Gastrocnemius medialis (tissue), 4 donors: ENCODE measurements around the gene VIL1. TPM values are rescaled to one million over a fixed set of nuclear protein-coding genes. Genes with fewer than 3 reads are reported as not detected.

Source experiments
- ATAC-seq, 2 donors: fragments of 150-250 bp; one replicate each; pipeline ENCODE4 v1.9.1; 2016
- DNase-seq, 2 donors: peaks; one replicate each; pipeline ENCODE4 v3.0.0-alpha.2; 2019
- H3K27ac ChIP-seq, 4 donors: fragments of 200-600 bp; sonication (generic); 1 replicate in 1 of 4; 2 replicates in 3 of 4; pipeline ENCODE4 v1.5.1; 2016 to 2018; ENCODE audit warnings: mild to moderate bottlenecking in 2 of 4, moderate library complexity in 1 of 4
- H3K27me3 ChIP-seq, 3 donors: fragments of 200-600 bp; sonication (generic) in 2 of 3; 1 replicate in 1 of 3; 2 replicates in 2 of 3; pipeline versions ENCODE4 v1.5.1 to v1.6.0; 2016 to 2019; ENCODE audit warnings: mild to moderate bottlenecking in 1 of 3, moderate library complexity in 1 of 3
- H3K36me3 ChIP-seq, 2 donors: fragments of 200-600 bp; sonication (generic) in 1 of 2; one replicate each; pipeline ENCODE4 v1.5.1; 2017 to 2018
- H3K4me1 ChIP-seq, 2 donors: fragments of 200-600 bp; sonication (generic) in 1 of 2; one replicate each; pipeline ENCODE4 v1.5.1; 2016 to 2017; ENCODE audit warnings: mild to moderate bottlenecking in 2 of 2
- H3K4me3 ChIP-seq, 4 donors: fragments of 200-600 bp; sonication (generic) in 3 of 4; 1 replicate in 1 of 4; 2 replicates in 3 of 4; pipeline ENCODE4 v1.5.1; 2016 to 2019; ENCODE audit warnings: mild to moderate bottlenecking in 2 of 4
- H3K9me3 ChIP-seq, 3 donors: fragments of 200-600 bp; sonication (generic) in 2 of 3; 1 replicate in 1 of 3; 2 replicates in 2 of 3; pipeline ENCODE4 v1.5.1; 2016 to 2019
- POLR2A ChIP-seq, 2 donors: fragments of 450-650 bp; IDR thresholded peaks; one replicate each; pipeline ENCODE4 v1.6.1; 2017; ENCODE audit warnings: antibody characterized with exemption in 2 of 2, mild to moderate bottlenecking in 2 of 2, moderate library complexity in 2 of 2
- in situ Hi-C, 4 donors: fragments of 200-750 bp; cut with MboI; loops; one replicate each; pipeline versions ENCODE4 v1.15.0 to v1.8.0; 2017; ENCODE audit warnings: low sequenced_read_pairs in 4 of 4
- intact Hi-C: fragments of 100-400 bp; cut with DNase I; formaldehyde crosslinking; loops from one replicate; pipeline ENCODE4 v1.15.1; 2023; ENCODE audit warnings: low total_unique reads
- total RNA-seq, 4 donors: library from RNA; depleted of rRNA; stranded (reverse); fragments of >200 nt; gene quantifications; one replicate each; pipeline versions ENCODE4 v1.1.0 to v1.2.3, GENCODE V29; 2016
- TF ChIP-seq, protein P1 (sequence below), 5 experiments: fragments of 450-650 bp in 3 of 5; fragments of 200-600 bp in 2 of 5; sonication (generic) in 2 of 5; IDR thresholded peaks in 4 of 5; conservative IDR thresholded peaks in 1 of 5; 1 replicate in 4 of 5; 2 replicates in 1 of 5; pipeline ENCODE4 v1.5.1; 2016 to 2019; ENCODE audit warnings: antibody characterized with exemption in 5 of 5, mild to moderate bottlenecking in 3 of 5, moderate library complexity in 3 of 5

Gene VIL1
- total RNA-seq, 4 donors from 2014 or later = 0.03 to 1.8 TPM; not detected in 2

DNA sequence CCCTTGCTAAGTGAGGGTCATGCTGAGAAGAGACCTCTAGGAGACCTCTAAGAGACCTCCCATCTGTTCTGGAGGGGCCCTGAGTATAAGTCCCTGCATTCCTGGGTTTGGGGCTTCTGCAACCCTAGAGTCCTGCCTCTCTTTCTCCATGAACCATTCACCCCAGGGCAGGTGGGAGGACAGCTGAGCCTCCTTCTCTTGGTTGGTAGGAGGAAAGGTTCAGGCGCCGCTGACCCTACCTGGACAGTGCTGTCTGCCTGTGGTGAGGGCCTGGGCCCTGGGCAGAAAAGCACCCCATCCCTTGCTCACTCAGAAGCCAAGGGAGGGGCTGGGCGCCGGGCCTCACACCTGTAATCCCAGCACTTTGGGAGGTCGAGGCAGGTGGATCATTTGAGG lies 604 bp upstream of the VIL1 start:
- TF ChIP-seq, protein P1, sequence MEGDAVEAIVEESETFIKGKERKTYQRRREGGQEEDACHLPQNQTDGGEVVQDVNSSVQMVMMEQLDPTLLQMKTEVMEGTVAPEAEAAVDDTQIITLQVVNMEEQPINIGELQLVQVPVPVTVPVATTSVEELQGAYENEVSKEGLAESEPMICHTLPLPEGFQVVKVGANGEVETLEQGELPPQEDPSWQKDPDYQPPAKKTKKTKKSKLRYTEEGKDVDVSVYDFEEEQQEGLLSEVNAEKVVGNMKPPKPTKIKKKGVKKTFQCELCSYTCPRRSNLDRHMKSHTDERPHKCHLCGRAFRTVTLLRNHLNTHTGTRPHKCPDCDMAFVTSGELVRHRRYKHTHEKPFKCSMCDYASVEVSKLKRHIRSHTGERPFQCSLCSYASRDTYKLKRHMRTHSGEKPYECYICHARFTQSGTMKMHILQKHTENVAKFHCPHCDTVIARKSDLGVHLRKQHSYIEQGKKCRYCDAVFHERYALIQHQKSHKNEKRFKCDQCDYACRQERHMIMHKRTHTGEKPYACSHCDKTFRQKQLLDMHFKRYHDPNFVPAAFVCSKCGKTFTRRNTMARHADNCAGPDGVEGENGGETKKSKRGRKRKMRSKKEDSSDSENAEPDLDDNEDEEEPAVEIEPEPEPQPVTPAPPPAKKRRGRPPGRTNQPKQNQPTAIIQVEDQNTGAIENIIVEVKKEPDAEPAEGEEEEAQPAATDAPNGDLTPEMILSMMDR (IDR thresholded peaks at IDR 0.05 in 4 of 5, conservative IDR thresholded peaks at IDR 0.05 in 1 of 5) = no peak
- no peak for TF ChIP-seq POLR2A (IDR thresholded peaks at IDR 0.05)
- no peaks in the 10 kb centered on the region for H3K36me3 ChIP-seq
- no peak for DNase-seq
- ATAC-seq = no peak
- no peaks in the 10 kb centered on the region for H3K9me3 ChIP-seq
- in situ Hi-C loops (loop anchor here (10.0 to 25.0 kb wide), 3 partner anchors 46 to 269 kb away; partner anchors contain the start of genes BCS1L (in 2 of the 4), RNF25 (in 2 of the 4), STK36 (in 2 of the 4) and ZNF142 (in 2 of the 4)), intact Hi-C loops (no loop called here)
- H3K27me3 ChIP-seq = no peaks in the 10 kb centered on the region
- no peak overlapping the region for H3K4me3 ChIP-seq
- H3K27ac ChIP-seq = no peak overlapping the region
- no peaks in the 10 kb centered on the region for H3K4me1 ChIP-seq

DNA sequence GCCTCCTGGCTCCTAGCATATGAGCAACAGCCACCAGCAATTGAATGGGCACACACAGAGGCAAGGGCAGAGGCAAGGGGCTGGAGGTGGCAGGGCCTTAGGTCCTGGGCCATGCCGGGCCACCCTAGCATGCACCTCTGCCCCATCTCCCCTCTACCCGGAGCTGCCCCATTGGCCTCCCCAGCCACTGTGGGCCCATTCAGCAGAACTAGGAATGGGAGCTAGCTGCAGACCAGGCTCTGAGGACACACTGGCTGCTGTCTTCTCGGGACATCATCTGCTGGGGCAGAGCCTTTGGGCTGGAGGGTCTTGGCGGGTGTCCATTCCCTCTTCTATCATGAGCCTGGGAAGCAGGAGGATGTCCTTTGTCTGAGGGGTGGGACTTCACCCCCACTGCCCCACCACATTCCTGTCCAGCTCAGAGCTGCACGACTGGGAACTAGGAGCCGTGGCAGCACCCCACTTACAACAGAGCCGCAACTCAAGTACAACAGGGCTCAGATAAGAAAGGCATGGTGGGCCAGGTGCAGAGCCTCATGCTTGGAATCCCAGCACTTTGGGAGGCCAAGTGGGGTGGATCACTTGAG lies 800 bp downstream of the VIL1 start:
- intact Hi-C loops (no loop called here), in situ Hi-C loops (loop anchor here (10.0 to 25.0 kb wide), 3 partner anchors 45 to 268 kb away; partner anchors contain the start of genes BCS1L (in 2 of the 4), RNF25 (in 2 of the 4), STK36 (in 2 of the 4) and ZNF142 (in 2 of the 4))
- no peak overlapping the region for H3K4me3 ChIP-seq
- TF ChIP-seq POLR2A (IDR thresholded peaks at IDR 0.05) = no peak
- TF ChIP-seq, protein P1 (IDR thresholded peaks at IDR 0.05 in 4 of 5, conservative IDR thresholded peaks at IDR 0.05 in 1 of 5) = no peak
- ATAC-seq (no peak), DNase-seq (no peak)
- no peaks in the 10 kb centered on the region for H3K4me1 ChIP-seq
- no peaks in the 10 kb centered on the region for H3K27me3 ChIP-seq
- H3K9me3 ChIP-seq = no peaks in the 10 kb centered on the region
- no peaks in the 10 kb centered on the region for H3K36me3 ChIP-seq
- H3K27ac ChIP-seq = no peak overlapping the region

DNA sequence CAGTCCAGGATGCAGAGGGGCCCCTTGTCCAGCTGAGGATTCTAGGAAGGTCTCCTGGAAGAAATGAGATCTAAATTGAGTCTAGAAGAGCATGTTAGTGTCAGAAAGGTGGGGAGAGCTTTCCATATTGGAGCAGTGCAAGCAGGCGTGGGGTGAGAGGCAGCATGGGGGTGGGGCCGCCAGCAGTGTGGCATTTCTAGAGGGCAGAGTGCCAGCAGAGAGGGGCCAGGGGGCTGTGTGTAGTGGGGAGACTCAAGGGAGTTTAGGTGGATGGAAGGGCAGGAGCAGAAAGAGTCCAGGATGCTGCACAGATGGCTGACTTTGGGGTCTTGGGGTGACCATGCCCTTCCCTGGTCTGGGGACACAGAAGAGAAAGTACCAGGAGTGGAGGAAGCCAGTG lies 2.1 kb downstream of the VIL1 start:
- Histone ChIP-seq H3K27me3 (no peaks in the 10 kb centered on the region), H3K27ac (no peak overlapping the region), H3K4me3 (no peak overlapping the region), H3K36me3 (no peaks in the 10 kb centered on the region), H3K4me1 (no peaks in the 10 kb centered on the region), H3K9me3 (no peaks in the 10 kb centered on the region)
- no peak for DNase-seq
- ATAC-seq = no peak
- in situ Hi-C loops = loop anchor here (25.0 kb wide), 2 partner anchors 241 to 266 kb away; partner anchors contain the start of genes BCS1L (in 2 of the 4), RNF25 (in 2 of the 4), STK36 (in 2 of the 4) and ZNF142 (in 2 of the 4)
- TF ChIP-seq, protein P1 (IDR thresholded peaks at IDR 0.05 in 4 of 5, conservative IDR thresholded peaks at IDR 0.05 in 1 of 5) = no peak
- TF ChIP-seq POLR2A (IDR thresholded peaks at IDR 0.05) = no peak
- intact Hi-C loops = no loop called here

DNA sequence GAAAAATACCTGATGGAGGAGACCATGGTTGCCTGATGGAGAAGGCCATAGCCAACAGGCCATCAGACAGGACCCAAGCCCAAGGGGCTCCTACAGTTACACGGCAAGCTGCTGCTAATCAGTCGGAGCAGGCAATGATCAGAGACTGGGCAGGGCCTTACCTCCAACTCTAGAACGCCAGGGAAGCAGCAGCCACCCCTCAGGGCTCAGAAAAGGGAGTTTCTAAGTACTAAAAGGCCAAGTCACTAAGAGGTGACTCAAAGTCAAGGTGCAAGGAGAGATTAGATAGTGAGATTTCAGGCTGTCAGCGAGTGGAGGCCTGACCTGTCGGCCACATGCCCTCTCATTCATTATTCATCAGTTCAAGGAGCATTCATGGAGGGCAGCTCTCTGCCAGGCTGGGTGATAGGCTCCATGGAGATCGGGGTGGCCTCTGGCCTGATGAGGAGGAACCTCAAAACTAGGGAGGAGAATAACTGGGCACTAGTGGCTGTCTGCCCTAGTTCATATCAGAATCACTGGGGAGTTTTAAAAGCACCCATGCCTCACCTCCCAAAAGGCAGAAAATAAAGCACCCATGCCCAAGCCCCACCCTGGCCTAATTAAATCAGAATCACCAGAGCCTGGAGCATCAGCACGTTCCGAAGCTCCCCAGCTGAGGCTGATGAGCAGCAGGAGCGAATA lies 3.6 kb downstream of the VIL1 start:
- Histone ChIP-seq H3K4me3 (no peak overlapping the region), H3K4me1 (no peaks in the 10 kb centered on the region), H3K9me3 (no peaks in the 10 kb centered on the region), H3K36me3 (no peaks in the 10 kb centered on the region), H3K27me3 (no peaks in the 10 kb centered on the region), H3K27ac (no peak overlapping the region)
- in situ Hi-C loops (loop anchor here (25.0 kb wide), 2 partner anchors 240 to 265 kb away; partner anchors contain the start of genes BCS1L (in 2 of the 4), RNF25 (in 2 of the 4), STK36 (in 2 of the 4) and ZNF142 (in 2 of the 4)), intact Hi-C loops (no loop called here)
- DNase-seq (no peak), ATAC-seq (no peak)
- TF ChIP-seq POLR2A (IDR thresholded peaks at IDR 0.05) = no peak
- TF ChIP-seq, protein P1 (IDR thresholded peaks at IDR 0.05 in 4 of 5, conservative IDR thresholded peaks at IDR 0.05 in 1 of 5) = no peak
